ENCODE measurements around the gene EEF1A2.

- no peak for TF ChIP-seq TAF1 (IDR thresholded peaks at IDR 0.05; ENCODE audit: low read depth, low read length)
- TF ChIP-seq POLR2A (IDR thresholded peaks at IDR 0.05; ENCODE audit: low read depth, low read length) = no peak
Measured at GRCh38 chr20:63478346-63479302, 20.3 kb downstream of the EEF1A2 start.

Data from GM12891 (cell line).